GF-D8 (cell line): ENCODE results near the gene BMAL2.

Source experiments
- DNase-seq: peaks from one replicate; lab custom pipeline; 2025; lab: John Stamatoyannopoulos, UW

Gene BMAL2

GRCh38 chr12:27355979-27356378 lies 23.3 kb downstream of the BMAL2 start:
- DNase-seq: no peak

DNA sequence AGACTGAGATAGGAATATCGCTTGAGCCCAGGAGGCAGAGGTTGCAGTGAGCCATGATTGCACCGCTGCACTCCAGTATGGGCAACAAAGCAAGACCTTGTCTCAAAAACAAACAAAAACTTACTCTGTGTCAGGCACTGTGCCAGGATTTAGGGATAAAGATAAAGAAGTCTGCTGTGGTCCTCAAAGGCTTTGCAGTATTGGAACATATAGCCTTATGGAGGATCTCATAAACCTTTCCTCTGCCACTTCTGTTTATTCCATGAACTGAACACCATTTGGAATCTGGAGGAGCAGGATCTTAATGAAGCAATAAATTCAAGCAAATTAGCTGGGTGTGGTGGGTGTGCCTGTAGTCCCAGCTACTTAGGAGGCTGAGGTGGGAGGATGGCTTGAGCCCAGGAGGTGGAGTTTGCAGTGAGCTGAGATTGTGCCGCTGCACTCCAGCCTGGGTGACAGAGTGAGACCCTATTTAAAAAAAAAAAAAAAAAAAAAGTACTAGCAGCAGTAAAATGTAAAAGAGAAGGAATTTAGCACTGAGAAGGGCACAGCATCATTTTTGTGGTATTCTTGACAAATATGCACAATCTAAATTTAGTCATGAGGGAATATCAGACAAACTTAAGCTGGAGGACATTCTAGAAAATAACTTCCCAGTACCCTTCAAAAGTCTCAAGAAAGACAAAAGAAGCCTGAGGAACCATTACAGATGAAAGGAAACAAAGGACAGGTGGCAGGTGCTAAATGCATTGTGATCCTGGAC lies 27.1 kb downstream of the BMAL2 start:
- no peak for DNase-seq

GRCh38 chr12:27361372-27361771 lies 28.7 kb downstream of the BMAL2 start:
- DNase-seq: no peak

- no peak for DNase-seq
Observed at GRCh38 chr12:27366621-27367020, 34.0 kb downstream of the BMAL2 start.

DNA sequence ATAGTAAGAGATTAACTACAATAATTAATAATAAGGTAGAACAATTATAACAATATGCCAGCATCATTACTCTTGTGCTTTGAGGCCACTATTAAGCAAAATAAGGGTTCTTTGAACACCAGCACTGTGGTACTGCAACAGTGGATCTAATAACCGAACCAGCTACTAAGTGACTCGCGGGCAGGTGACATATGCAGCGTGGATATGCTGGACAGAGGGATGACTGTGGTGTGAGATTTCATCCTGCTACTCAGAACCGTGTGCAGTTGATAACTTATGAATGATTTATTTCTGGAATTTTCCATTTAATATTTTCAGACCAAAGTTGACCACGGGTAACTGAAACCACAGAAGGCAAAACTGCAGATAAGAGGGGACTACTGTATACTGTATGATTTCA lies 34.4 kb downstream of the BMAL2 start:
- no peak for DNase-seq

DNA sequence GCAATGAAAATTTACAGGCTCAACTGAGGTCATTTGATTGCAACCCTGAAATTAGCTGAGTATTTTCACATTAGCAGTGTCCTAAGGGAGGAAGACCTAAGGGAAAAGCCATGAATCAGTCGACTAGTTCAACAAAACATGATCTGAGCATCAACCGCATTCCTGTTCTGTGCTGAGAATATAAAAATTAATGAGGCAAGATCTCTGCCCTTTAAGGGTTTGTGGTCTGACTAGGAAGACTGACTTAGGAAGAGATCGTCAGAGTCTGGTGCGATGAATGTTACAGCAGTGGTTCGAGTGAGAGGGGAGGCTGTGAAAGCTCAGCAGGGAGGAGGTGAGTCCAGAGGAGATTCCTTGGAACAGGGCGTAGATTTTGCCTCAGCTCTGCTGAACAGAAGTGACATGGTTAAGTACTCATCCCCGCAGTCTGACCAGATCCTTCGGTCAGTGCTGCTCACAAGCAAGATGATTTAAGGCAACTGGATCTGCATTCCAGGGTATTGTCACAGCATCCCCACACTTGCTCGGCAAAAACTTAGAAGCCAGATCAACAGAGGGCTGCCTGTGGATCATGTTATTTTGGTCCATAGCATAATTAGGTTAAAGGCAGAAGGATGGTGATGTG lies 49.6 kb downstream of the BMAL2 start:
- DNase-seq: no peak
